ENCODE measurements around the gene POLR3H. TPM values are rescaled to one million over a fixed set of nuclear protein-coding genes. Genes with fewer than 3 reads are reported as not detected.

POLR3H gene
- total and polyA plus RNA-seq, 10 of the 15 experiments (the other 5 are each of a cell fraction or from before 2014, with no cell fraction given): 3.5 to 62.7 (median 24.6) TPM

- Histone ChIP-seq H3K4me1 (ENCODE audit: control insufficient read depth, insufficient read depth, low read length) (no peaks in the 10 kb centered on the region), H3K79me2 (ENCODE audit: control insufficient read depth, insufficient read depth, low read length) (peaks cover 59% of the 10 kb centered on the region), H3K4me2 (ENCODE audit: control insufficient read depth, insufficient read depth) (no peak overlapping the region), H3K27me3 (replicated peaks in 1 of 2; ENCODE audit: control insufficient read depth in 2 of 2, insufficient read depth in 2 of 2, low read length in 1 of 2) (no peaks in the 10 kb centered on the region), H3K36me3 (ENCODE audit: control insufficient read depth in 2 of 2, insufficient read depth in 2 of 2, low read length in 1 of 2) (peaks cover 2 to 6% of the 10 kb centered on the region in 2 experiments; a peak in 3 of 4 replicates), H3K9ac (ENCODE audit: control insufficient read depth, insufficient read depth, low read length) (no peak overlapping the region), H3K9me3 (replicated peaks; ENCODE audit: control insufficient read depth, insufficient read depth, low read length) (no peaks in the 10 kb centered on the region), H4K20me1 (ENCODE audit: control insufficient read depth, insufficient read depth) (peaks cover 3% of the 10 kb centered on the region), H3K4me3 (no peak overlapping the region), H3K27ac (ENCODE audit: control insufficient read depth, insufficient read depth) (no peak overlapping the region), H2AFZ (ENCODE audit: control insufficient read depth, low read depth, low read length) (no peak overlapping the region)
- in situ Hi-C loops (cut with MboI): no loop called here
- POLR2A ChIA-PET: no interaction called here
- no peak for FAIRE-seq
- RAD21 ChIA-PET (ENCODE audit: unreplicated experiment): no interaction called here
- SMC1A ChIA-PET (ENCODE audit: uncharacterized antibody, unreplicated experiment): interaction anchor here (0.9 to 1.7 kb wide), 5 partner anchors 8 to 84 kb away, joined by 3 to 7 read pairs (median 3); no protein-coding TSS in a partner anchor
- intact Hi-C loops (cut with micrococcal nuclease; ENCODE audit: unreplicated experiment): no loop called here
- DNase-seq (ENCODE audit: low read depth, low spot score): no peak
- ATAC-seq: no peak
- no peak for TF ChIP-seq HSF1 (IDR thresholded peaks at IDR 0.05; ENCODE audit: low read depth, low read length)
- TF ChIP-seq CBX3 (IDR thresholded peaks at IDR 0.05; ENCODE audit: borderline replicate concordance, low read depth): no peak
- TF ChIP-seq NBN (IDR thresholded peaks at IDR 0.05): no peak
- TF ChIP-seq USF2 (IDR thresholded peaks at IDR 0.05; ENCODE audit: borderline replicate concordance, low read depth, low read length): no peak
- no peak for TF ChIP-seq SMAD1 (IDR thresholded peaks at IDR 0.05; ENCODE audit: low read depth, partially characterized antibody)
- no peak for TF ChIP-seq NRF1 (conservative IDR thresholded peaks at IDR 0.05; ENCODE audit: low read depth, low read length)
- TF ChIP-seq JUNB (IDR thresholded peaks at IDR 0.05): no peak
- no peak for TF ChIP-seq REST (IDR thresholded peaks at IDR 0.05; ENCODE audit: low read depth, low read length)
- TF ChIP-seq BCL3 (IDR thresholded peaks at IDR 0.05; ENCODE audit: borderline replicate concordance, insufficient read depth, low read depth, low read length, poor library complexity, severe bottlenecking): no peak
- no TSS peak for BruUV-seq (replicated peaks)
- CTCF ChIA-PET: interaction anchor here (0.6 to 1.6 kb wide), 2 partner anchors 11 to 87 kb away, joined by 3 to 4 read pairs; no protein-coding TSS in a partner anchor
- 59% methylated on average over 4 of the region's 4 CpGs for WGBS (ENCODE audit: insufficient coverage, insufficient replicate concordance, low lambda C conversion rate, missing lambda C conversion rate)
These were observed 56.2 kb downstream of the POLR3H start for GRCh38 chr22:41488076-41488475.

Data from GM12878 (cell line).